SH-SY5Y (cell line): ENCODE measurements around the gene CCDC149.

Experiments
- GATA2 ChIP-seq: IDR thresholded peaks from 2 replicates; pipeline ENCODE4 v1.6.1; 2011; ENCODE audit warnings: mild to moderate bottlenecking, low read depth, low read length
- GATA3 ChIP-seq: IDR thresholded peaks from 2 replicates; pipeline ENCODE4 v1.6.1; 2011; ENCODE audit warnings: low read depth, mild to moderate bottlenecking, low read length, moderate library complexity

GRCh38 chr4:24840826-24841543, 71.9 kb downstream of the CCDC149 start:
- TF ChIP-seq GATA2 = no peak
- no peak for TF ChIP-seq GATA3
